ENCODE data around the gene SMYD5. TPM values are rescaled to one million over a fixed set of nuclear protein-coding genes. Genes with fewer than 3 reads are reported as not detected.

Gene SMYD5
- total RNA-seq, 4 donors from 2014 or later: 9.6 to 18.1 (median 12.8) TPM

DNA sequence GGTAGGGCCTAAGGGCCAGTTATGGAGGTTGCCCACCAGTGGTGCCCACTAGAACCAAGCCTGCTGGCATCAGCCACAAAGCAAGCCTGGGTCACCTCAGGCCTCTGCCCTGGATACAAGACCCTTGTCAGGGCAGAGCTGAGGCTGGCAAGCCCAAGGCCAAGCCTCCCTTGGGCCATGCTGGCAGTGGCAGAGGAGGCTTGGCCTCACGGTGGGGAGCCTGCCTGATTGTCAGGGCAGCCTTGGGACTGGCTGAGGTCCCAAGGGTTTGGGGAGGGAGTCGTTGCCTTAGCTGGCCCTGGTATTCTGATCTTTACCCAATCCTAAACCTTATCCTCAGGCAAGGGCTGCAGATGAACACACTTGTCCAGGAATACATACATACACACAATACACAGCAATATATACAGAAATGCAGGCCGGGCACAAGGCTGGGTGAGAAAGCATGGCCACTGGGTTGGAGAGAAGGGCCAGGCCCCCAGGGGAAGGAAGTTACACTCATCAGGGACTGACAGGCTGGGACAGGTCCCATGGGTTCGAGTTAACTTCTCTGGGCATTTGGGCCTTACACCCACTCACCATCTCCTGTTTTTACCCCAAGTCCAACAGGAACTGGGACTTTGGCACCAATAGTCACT lies 41.1 kb downstream of the SMYD5 start:
- intact Hi-C loops (cut with DNase I; ENCODE audit: low total_unique reads): no loop called here
- TF ChIP-seq, protein P1, sequence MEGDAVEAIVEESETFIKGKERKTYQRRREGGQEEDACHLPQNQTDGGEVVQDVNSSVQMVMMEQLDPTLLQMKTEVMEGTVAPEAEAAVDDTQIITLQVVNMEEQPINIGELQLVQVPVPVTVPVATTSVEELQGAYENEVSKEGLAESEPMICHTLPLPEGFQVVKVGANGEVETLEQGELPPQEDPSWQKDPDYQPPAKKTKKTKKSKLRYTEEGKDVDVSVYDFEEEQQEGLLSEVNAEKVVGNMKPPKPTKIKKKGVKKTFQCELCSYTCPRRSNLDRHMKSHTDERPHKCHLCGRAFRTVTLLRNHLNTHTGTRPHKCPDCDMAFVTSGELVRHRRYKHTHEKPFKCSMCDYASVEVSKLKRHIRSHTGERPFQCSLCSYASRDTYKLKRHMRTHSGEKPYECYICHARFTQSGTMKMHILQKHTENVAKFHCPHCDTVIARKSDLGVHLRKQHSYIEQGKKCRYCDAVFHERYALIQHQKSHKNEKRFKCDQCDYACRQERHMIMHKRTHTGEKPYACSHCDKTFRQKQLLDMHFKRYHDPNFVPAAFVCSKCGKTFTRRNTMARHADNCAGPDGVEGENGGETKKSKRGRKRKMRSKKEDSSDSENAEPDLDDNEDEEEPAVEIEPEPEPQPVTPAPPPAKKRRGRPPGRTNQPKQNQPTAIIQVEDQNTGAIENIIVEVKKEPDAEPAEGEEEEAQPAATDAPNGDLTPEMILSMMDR (IDR thresholded peaks at IDR 0.05): no peak
- no peak for TF ChIP-seq POLR2A (IDR thresholded peaks at IDR 0.05)
- WGBS, 2 donors: 43 to 49% methylated on average over 4 of the region's 4 CpGs
- H3K4me3 ChIP-seq (ENCODE audit: low read depth, poor library complexity, severe bottlenecking): no peak overlapping the region
- DNase-seq (ENCODE audit: low spot score in 2 of 2): peak in 1 of 2 donors; percentile 70

DNA sequence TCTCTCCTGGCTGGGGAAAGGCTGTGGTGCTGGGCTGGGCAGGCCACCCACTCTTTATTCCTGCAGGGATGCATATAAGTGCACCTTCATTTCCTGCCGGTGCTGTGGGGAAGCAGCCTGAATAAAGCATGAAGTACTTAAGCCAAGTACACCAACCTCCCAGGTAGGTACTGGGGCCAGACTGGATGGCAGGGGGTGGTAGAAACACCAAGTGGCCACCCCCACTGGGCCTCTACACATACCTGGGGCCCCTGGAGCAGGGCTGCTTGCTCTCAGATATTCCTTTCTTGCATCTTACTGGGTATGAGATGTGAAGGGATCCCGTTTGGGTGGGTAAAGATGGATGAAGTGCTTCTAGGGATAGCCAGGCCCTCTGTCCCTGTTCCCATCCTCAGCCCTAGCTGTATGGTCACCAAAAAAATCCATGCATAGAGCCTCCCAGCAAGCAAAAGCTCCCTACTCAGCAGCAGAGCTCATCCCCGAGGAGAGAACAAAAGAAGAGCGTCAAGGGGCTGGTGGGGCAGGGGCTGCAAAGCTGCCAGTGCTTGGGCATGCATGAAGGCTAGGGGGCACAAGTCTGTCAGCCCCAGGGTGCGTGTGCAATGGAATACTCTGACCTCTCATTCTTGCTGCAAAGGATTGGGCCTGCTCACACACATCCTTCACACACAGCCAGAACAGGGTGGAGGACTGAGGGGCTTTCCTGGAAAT lies 42.0 kb downstream of the SMYD5 start:
- DNase-seq (ENCODE audit: low spot score in 2 of 2): peak in 1 of 2 donors; percentile 76
- TF ChIP-seq, protein P1 (IDR thresholded peaks at IDR 0.05): no peak
- no peak for TF ChIP-seq POLR2A (IDR thresholded peaks at IDR 0.05)
- H3K4me3 ChIP-seq (ENCODE audit: low read depth, poor library complexity, severe bottlenecking): no peak overlapping the region
- intact Hi-C loops (cut with DNase I; ENCODE audit: low total_unique reads): no loop called here
- 68 to 72% methylated on average over 5 of the region's 5 CpGs for WGBS, 2 donors

DNA sequence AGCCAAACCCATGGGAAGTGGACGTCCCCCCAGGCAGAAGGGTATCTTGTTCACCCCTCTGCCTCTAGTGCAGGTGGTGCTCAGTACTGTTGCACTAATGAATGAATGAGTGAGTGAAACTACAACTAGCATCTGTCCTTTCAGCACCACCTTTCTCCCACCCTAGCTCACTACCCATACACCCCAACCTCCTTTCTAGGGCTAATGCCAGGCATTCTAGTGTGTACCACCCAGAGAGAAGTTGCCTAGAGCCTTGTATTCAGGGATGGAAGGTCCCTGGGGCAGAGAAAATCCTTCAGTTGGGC lies 42.5 kb downstream of the SMYD5 start:
- DNase-seq (ENCODE audit: low spot score in 2 of 2): no peak
- intact Hi-C loops (cut with DNase I; ENCODE audit: low total_unique reads): no loop called here
- TF ChIP-seq, protein P1 (IDR thresholded peaks at IDR 0.05): no peak
- no peak for TF ChIP-seq POLR2A (IDR thresholded peaks at IDR 0.05)
- WGBS, 2 donors: 40 to 86% methylated on average over 1 of the region's 1 CpG
- no peak overlapping the region for H3K4me3 ChIP-seq (ENCODE audit: low read depth, poor library complexity, severe bottlenecking)

DNA sequence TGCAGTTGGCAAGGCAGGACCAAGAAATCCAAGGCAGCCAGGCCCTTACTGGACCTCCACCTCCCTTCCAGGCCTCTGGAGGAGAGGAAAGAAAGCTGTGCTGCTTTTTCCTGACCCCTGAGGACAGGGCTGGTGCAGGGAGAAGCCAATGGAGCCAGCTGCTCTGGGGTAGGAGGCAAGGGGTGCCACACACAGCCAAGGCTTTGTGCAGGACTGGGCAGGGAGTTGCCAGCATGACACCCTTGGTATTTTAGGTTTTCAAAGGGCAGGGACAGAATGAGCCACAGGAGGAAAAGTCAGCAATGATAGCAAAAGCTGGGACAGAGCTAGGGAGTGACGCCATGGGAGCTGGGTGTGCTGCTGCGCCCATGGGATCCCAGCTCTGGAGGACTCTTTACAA lies 43.0 kb downstream of the SMYD5 start:
- DNase-seq (ENCODE audit: low spot score in 2 of 2): peak in 1 of 2 donors; percentile 61
- intact Hi-C loops (cut with DNase I; ENCODE audit: low total_unique reads): no loop called here
- 96 to 97% methylated on average over 2 of the region's 2 CpGs for WGBS, 2 donors
- TF ChIP-seq POLR2A (IDR thresholded peaks at IDR 0.05): no peak
- TF ChIP-seq, protein P1 (IDR thresholded peaks at IDR 0.05): no peak
- H3K4me3 ChIP-seq (ENCODE audit: low read depth, poor library complexity, severe bottlenecking): no peak overlapping the region

DNA sequence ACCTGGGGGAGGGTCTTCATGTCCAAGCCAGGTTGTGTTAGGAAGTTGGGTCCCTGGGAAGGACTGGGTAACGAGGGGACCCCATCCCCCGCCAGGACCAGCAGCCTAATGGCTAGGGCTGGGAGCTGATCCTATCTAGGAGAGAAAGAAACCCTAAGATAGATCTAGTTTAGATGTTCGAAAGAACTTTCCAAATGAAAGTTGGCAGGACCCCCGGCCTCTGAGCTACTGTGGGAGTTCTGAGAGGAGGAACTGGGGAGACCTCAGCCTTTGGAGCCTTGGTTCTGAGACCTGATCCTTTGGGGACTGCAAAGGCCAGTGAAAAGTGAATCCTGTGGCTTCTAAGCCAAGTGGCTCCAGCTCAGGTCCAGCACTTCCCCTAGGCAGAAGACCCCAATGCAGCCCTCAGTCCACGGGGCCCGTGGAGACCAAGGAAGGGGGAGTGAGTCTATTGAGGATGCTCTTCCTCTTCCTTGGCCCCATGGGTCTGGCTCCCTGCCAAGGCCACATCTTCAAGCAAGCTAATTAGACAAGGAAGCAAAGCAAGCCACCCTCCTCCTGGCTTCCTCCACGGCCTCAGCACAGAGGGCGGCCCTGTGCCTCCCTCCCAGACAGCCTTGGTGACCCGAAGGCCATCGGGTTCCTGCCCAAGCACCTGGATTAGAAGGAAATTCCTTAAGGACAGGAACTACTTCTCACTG lies 43.5 kb downstream of the SMYD5 start:
- no peak for TF ChIP-seq POLR2A (IDR thresholded peaks at IDR 0.05)
- TF ChIP-seq, protein P1 (IDR thresholded peaks at IDR 0.05): no peak
- DNase-seq (ENCODE audit: low spot score in 2 of 2): peak in 1 of 2 donors; percentile 86
- 68 to 73% methylated on average over 10 of the region's 10 CpGs for WGBS, 2 donors
- intact Hi-C loops (cut with DNase I; ENCODE audit: low total_unique reads): no loop called here
- no peak overlapping the region for H3K4me3 ChIP-seq (ENCODE audit: low read depth, poor library complexity, severe bottlenecking)

All from lower leg skin (tissue), 4 donors.